ENCODE measurements around the gene PTBP2. TPM values are rescaled to one million over a fixed set of nuclear protein-coding genes. Genes with fewer than 3 reads are reported as not detected.

PTBP2 gene
- polyA plus RNA-seq, 1 experiment, result 22.4 TPM

GRCh38 chr1:96804648-96805047 is 83.1 kb downstream of the PTBP2 start:
- DNase-seq (ENCODE audit: low read depth, low spot score), result no peak
- TF ChIP-seq CTCF (IDR thresholded peaks at IDR 0.05; ENCODE audit: low read depth, low read length), result no peak
- Histone ChIP-seq H3K27ac (ENCODE audit: low read depth, low read length) (no peak overlapping the region), H3K9me3 (ENCODE audit: control insufficient read depth, insufficient read depth, low read length) (no peaks in the 10 kb centered on the region), H3K4me3 (ENCODE audit: low read depth, low read length) (no peak overlapping the region), H3K27me3 (ENCODE audit: control insufficient read depth, insufficient read depth, low read length) (no peaks in the 10 kb centered on the region)
- POLR2A ChIA-PET, result no interaction called here
- CTCF ChIA-PET, result no interaction called here

- DNase-seq (ENCODE audit: low read depth, low spot score), result no peak
- no peak for TF ChIP-seq CTCF (IDR thresholded peaks at IDR 0.05; ENCODE audit: low read depth, low read length)
- no peak overlapping the region for H3K27ac ChIP-seq (ENCODE audit: low read depth, low read length)
- H3K27me3 ChIP-seq (ENCODE audit: control insufficient read depth, insufficient read depth, low read length), result no peaks in the 10 kb centered on the region
- POLR2A ChIA-PET, result no interaction called here
- CTCF ChIA-PET, result no interaction called here
- H3K4me3 ChIP-seq (ENCODE audit: low read depth, low read length), result no peak overlapping the region
- H3K9me3 ChIP-seq (ENCODE audit: control insufficient read depth, insufficient read depth, low read length), result no peaks in the 10 kb centered on the region
These were observed 86.6 kb downstream of the PTBP2 start for GRCh38 chr1:96808191-96808590.

- no peak overlapping the region for H3K4me3 ChIP-seq (ENCODE audit: low read depth, low read length)
- ChIA-PET CTCF (no interaction called here), POLR2A (no interaction called here)
- no peak for DNase-seq (ENCODE audit: low read depth, low spot score)
- no peak overlapping the region for H3K27ac ChIP-seq (ENCODE audit: low read depth, low read length)
- no peak for TF ChIP-seq CTCF (IDR thresholded peaks at IDR 0.05; ENCODE audit: low read depth, low read length)
- H3K27me3 ChIP-seq (ENCODE audit: control insufficient read depth, insufficient read depth, low read length), result no peaks in the 10 kb centered on the region
- no peaks in the 10 kb centered on the region for H3K9me3 ChIP-seq (ENCODE audit: control insufficient read depth, insufficient read depth, low read length)
These were observed 94.3 kb downstream of the PTBP2 start for GRCh38 chr1:96815914-96816313.

- H3K27ac ChIP-seq (ENCODE audit: low read depth, low read length), result no peak overlapping the region
- CTCF ChIA-PET, result no interaction called here
- TF ChIP-seq CTCF (IDR thresholded peaks at IDR 0.05; ENCODE audit: low read depth, low read length), result no peak
- no peak for DNase-seq (ENCODE audit: low read depth, low spot score)
- no peaks in the 10 kb centered on the region for H3K9me3 ChIP-seq (ENCODE audit: control insufficient read depth, insufficient read depth, low read length)
- no peak overlapping the region for H3K4me3 ChIP-seq (ENCODE audit: low read depth, low read length)
- POLR2A ChIA-PET, result no interaction called here
- H3K27me3 ChIP-seq (ENCODE audit: control insufficient read depth, insufficient read depth, low read length), result no peaks in the 10 kb centered on the region
These were observed 98.5 kb downstream of the PTBP2 start for GRCh38 chr1:96820107-96820506.

- no peak for DNase-seq (ENCODE audit: low read depth, low spot score)
- H3K27me3 ChIP-seq (ENCODE audit: control insufficient read depth, insufficient read depth, low read length), result no peaks in the 10 kb centered on the region
- H3K27ac ChIP-seq (ENCODE audit: low read depth, low read length), result no peak overlapping the region
- ChIA-PET POLR2A (no interaction called here), CTCF (no interaction called here)
- no peaks in the 10 kb centered on the region for H3K9me3 ChIP-seq (ENCODE audit: control insufficient read depth, insufficient read depth, low read length)
- H3K4me3 ChIP-seq (ENCODE audit: low read depth, low read length), result no peak overlapping the region
- no peak for TF ChIP-seq CTCF (IDR thresholded peaks at IDR 0.05; ENCODE audit: low read depth, low read length)
These were observed 99.1 kb downstream of the PTBP2 start for GRCh38 chr1:96820671-96821070.

All from AG04450 (cell line).